ENCODE data around the gene SPATA9.

The SPATA9 gene

GRCh38 chr5:95682891-95683290 is at the start of gene SPATA9:
TSS of gene SPATA9 (minus strand) at chr5:95682991. CDS start at chr5:95682854, 137 bp downstream.
- DNase-seq (ENCODE audit: low read depth in 2 of 2) = no peak

DNA sequence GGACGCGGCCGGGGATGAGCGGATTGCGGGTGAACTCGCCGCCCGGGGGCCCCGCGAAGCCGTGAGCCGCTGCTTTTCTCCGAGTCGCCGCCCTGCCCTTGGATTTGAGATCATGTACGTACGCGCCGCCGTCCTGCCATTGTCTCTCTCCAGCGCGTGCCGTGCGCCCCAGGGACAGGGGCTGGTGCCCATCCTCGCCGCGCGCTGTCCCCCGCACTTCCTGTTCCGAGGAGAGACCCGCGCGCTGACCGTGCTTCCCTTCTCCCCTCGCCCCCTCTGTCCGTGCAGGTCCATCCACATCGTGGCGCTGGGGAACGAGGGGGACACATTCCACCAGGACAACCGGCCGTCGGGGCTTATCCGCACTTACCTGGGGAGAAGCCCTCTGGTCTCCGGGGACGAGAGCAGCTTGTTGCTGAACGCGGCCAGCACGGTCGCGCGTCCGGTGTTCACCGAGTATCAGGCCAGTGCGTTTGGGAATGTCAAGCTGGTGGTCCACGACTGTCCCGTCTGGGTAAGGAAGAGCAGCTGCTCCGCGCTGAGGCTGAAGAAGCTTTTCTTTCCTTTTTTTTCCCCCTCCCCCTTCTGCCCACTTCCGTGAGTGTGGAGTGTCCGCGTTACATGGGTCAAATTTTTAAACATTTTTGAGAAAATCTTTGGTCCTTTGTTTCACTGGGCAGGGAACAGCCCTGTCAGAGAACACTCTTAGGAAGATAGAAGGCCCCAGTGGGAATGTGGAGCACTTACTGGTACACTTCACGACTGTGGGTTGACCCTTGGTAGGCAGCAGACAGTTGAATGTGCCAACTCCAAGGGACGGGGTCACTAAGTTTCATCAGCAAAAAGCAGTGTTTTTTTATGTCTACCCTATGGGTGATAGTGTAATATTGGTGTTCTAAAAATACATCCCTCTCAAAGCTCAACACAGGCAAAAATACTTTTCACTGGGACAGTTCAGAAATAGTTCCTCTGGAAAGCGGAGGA is 49.1 kb upstream of the SPATA9 start:
- no peak for DNase-seq (ENCODE audit: low read depth in 2 of 2)

DNA sequence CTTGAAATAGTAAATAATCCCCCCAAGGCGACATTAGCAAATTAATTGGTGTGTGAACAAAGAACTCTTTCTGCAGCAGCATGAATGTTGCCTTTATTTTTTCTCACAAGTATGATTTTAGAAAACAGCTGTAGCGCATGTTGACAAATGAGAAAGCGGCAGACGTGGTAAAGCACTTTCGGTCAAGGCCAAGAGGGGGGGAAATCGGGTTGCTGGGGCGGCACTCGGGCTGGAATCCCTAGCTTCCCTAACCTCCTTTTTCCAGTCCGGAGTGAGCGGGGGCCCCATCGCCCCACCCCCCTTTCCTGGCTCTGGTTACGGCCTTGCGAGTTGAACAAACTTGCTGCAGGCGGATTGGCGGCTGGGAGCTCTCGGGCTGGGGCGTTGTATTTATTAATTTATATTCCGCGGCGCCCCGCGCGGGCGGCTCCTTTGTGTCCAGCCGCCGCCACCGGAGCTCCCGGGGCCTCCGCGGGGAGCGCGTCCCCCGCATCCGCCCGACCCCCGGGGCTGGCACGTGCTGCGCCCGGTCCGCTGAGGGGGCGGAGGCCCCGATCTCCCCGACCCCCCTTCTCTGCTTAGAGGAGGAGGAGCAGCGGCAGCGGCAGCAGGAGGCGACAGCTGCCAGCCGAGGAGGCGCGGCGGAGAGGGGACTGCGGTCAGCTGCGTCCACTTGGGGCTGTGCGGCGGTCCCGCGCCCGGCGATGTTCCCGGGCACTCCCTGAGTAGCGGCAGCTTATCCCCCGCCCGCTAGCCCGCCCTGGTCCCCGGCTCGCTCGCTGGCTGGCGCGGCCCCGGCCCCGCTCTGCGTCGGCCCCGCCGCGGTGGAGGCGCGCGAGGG is 48.2 kb upstream of the SPATA9 start, which contains the start of gene RHOBTB3:
TSS of gene RHOBTB3 (plus strand) at position 607 of the 841 bp plus-strand sequence. CDS start 347 bp downstream, outside the sequence.
- peak; percentile 85 to 86 for DNase-seq (ENCODE audit: low read depth in 2 of 2)

- DNase-seq (ENCODE audit: low read depth in 2 of 2) = no peak
These were observed 47.4 kb upstream of the SPATA9 start for GRCh38 chr5:95730011-95730700.

GRCh38 chr5:95729115-95730010 is 46.6 kb upstream of the SPATA9 start:
- DNase-seq (ENCODE audit: low read depth in 2 of 2) = no peak

DNA sequence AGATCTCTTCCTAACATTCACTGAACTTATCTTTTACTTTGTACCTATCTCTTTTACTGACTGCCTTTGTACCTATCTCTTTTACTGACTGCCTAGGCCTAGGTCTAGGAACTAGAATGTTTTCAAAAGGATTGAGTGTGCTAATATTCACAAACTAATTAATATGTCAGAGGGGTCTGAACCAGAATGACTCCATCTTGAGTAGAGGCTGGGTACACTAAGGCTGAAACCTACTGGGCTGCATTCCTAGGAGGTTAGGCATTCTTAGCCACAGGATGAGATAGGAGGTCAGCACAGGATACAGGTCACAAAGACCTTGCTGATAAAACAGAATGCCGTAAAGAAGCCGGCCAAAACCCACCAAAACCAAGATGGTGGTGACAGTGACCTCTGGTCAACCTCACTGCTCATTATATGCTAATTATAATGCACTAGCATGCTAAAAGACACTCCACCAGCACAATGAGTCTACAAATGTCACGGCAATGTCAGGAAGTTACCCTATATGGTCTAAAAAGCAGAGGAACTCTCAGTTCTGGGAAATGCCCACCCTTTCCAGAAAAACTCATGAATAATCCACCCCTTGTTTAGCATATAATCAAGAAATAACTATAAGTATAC is 45.8 kb upstream of the SPATA9 start:
- no peak for DNase-seq (ENCODE audit: low read depth in 2 of 2)

- DNase-seq (ENCODE audit: low read depth in 2 of 2) = no peak
These were observed 45.0 kb upstream of the SPATA9 start for GRCh38 chr5:95727764-95728191.

DNA sequence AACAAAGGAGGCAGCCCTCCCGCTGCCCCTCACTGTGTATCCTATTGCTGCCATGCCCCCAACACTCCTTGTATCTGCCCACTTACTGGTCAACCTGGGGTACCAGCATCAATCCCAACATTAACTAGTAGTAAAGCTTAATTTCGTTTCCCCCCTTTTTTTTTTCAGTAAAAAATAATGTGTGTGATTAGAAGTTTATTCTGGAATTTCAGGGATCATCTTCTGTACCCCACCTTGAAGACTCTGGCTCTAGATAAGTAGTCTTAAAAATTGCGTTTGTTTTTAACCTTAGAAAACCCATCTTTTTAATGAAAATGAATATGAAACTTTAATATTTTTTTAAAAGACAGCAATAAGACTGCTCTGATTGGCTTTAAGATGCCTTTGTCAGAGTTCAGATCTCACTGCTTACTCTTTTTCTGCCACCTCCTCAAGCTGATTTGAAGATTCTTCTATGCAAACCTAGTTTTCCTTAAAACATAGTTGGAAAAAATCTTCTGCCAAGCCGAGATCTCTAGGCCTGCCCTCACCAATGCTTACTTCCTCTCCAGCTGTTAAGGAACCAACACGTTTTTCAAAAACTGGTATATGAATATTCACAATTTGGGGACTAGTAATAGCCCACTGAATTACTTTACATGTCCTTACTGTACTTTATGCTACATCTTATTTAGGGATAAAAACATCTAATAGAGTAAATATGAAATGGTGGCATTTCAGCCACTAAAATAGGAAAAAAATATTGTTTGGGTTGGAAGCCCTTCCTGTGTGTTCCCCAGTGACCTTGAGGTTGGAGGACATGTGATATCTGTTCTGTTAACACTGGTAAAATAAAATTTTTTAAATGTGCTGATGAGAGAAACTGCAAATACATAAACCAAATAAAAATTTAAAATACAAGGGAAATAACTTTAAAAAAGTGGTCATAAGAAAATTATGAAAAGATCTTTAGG is 44.3 kb upstream of the SPATA9 start:
- DNase-seq (ENCODE audit: low read depth in 2 of 2) = no peak

GRCh38 chr5:95725937-95726810 is 43.4 kb upstream of the SPATA9 start:
- DNase-seq (ENCODE audit: low read depth in 2 of 2) = peak; percentile 84 to 86

GRCh38 chr5:95725071-95725820 is 42.5 kb upstream of the SPATA9 start:
- DNase-seq (ENCODE audit: low read depth in 2 of 2) = no peak

DNA sequence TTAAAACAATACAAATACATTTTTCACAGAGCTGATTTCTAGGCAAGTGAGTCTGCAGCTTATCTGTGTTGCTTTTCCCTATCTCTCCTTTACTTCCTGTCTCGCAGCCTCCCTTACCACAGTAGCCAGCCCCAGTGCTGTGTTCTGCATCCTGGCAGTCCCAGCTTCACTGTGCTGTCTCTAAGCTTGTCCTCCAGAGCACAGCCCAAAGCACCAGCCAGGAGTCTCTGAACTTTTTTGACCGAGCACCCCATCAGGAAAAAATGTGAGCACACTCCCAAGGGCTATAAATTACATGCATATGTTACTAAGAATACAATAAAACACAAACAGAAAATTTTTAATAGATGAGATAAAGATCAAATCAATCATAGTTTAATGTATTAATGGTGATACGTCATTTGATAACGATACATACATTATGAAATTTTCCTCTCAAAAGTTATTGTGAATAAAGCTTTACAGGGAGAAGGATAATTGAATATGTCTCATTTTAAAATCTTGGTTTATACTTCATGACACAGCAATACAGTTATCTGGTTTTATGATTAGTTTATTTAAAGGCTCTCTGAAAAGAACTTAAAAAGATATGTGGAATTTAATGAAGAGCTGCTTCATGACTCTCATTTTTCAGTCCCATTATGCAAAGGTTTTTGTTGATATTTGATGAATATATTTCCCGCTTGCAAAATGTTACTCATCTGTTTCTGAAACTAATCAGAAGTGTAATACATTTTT is 41.0 kb upstream of the SPATA9 start:
- DNase-seq (ENCODE audit: low read depth in 2 of 2) = no peak

- no peak for DNase-seq (ENCODE audit: low read depth in 2 of 2)
These were observed 38.9 kb upstream of the SPATA9 start for GRCh38 chr5:95721582-95722295.

GRCh38 chr5:95720094-95720786 is 37.4 kb upstream of the SPATA9 start:
- no peak for DNase-seq (ENCODE audit: low read depth in 2 of 2)

DNA sequence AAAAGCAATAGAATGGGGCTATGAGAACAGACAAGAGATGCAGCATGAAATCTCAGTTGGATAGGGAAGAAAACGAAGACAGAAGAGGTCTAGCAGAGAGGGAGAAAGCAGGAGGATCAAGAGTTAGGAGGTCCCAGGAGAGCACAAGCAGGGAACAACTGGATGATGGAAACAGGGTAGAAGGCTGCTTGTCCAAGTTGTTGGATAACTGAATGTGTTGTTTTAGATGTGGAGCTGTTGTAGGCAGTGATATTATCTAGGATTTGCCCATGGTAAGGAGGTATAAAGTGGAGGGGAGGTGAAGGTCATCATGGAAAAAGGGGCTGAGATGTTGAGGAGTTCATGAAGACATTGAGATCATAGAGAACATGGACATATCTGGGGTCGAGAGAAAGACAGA is 35.9 kb upstream of the SPATA9 start:
- no peak for DNase-seq (ENCODE audit: low read depth in 2 of 2)

DNA sequence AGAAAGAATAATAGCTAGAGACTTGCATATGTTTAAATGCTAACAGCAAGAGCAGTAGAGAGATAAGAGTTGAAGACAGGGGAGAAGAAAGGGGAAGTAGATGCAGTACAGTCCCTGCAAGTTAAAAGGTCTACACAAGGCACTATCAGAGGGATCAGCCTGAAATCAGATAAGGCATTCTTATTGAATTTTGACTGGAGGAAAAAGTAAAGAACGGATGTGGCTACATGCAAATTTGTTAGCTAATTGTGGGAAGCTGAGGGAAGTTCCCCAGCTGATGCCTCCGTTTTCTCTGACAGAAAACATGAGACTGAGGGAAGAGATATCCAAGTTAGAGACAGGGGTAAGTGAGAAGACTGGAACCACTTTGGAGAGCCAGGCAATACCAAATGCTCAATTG is 35.4 kb upstream of the SPATA9 start:
- DNase-seq (ENCODE audit: low read depth in 2 of 2) = no peak

Measured in fibroblast of skin of left quadriceps (primary cell).